ENCODE measurements around the gene P2RY6. TPM values are rescaled to one million over a fixed set of nuclear protein-coding genes. Genes with fewer than 3 reads are reported as not detected.

Gene P2RY6, protein sequence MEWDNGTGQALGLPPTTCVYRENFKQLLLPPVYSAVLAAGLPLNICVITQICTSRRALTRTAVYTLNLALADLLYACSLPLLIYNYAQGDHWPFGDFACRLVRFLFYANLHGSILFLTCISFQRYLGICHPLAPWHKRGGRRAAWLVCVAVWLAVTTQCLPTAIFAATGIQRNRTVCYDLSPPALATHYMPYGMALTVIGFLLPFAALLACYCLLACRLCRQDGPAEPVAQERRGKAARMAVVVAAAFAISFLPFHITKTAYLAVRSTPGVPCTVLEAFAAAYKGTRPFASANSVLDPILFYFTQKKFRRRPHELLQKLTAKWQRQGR
- total RNA-seq (2021; ENCODE audit: unreplicated experiment) = 0.15 TPM
- 0.20 and 0.51 TPM in 2 replicates for polyA plus RNA-seq (2012)
- percentile 16 among the genes with signal in this experiment for Bru-seq, nascent RNA
- BruChase-seq, experiment 1, labeled RNA remaining after a 6-hour chase = percentile 14 among the genes with signal in this experiment
- percentile 18 among the genes with signal in this experiment for BruChase-seq, experiment 2, labeled RNA remaining after a 2-hour chase
- long read RNA-seq = 0 reads

DNA sequence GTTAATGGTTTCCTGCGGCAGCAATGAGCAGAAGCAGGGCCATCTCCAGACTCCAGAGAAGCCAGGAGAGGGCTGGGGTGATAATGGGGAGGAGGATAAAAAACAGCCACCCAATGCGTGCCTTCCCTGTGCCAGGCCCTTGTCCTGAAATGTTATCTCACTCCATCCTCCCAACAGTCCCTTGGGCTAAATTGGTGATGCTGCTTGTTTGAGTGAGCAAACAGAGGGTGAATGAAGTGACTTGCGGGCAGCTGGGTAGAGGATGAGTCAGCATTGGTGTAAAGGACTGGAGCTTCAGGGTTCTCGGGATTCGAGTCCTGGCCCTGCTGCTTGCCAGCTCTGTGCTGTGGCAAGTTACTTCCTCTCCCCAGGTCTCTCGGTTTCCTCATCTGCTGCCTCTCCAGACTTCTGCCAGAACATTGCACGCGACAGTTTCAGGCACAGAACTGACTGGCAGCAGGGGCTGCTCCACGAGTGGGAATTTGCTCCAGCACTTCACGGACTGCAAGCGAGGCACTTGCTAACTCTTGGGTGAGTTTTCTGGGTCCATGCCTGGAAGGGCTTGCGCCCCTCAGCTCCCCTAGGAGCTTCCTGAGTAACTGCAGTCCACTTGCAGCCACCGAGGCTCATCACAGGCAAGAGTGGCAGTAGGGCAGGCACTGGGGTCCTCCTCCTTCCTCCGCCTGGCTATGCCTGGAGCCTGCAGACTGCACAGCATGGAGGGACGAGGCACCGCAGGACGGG lies at the start of gene P2RY6:
TSS of gene P2RY6 (plus strand) at position 403 of the 744 bp plus-strand sequence. CDS start 24,181 bp downstream, outside the sequence.
- Histone ChIP-seq H3K9ac (ENCODE audit: low read length) (no peak within 1 kb of the TSS; the same call in 1 of the 2 replicates), H4K20me1 (ENCODE audit: insufficient read depth) (no peaks in the 10 kb centered on the region), H3K9me3 (ENCODE audit: control insufficient read depth in 1 of 2, insufficient read depth in 1 of 2, low read depth in 1 of 2, low read length in 2 of 2) (no peaks in the 10 kb centered on the region), H3K4me1 (ENCODE audit: control insufficient read depth in 1 of 2, insufficient read depth in 2 of 2, low read length in 2 of 2) (peaks cover 2 to 9% of the 10 kb centered on the region in 2 experiments; a peak in 3 of 4 replicates), H2AFZ (ENCODE audit: low read depth, low read length, poor library complexity, severe bottlenecking) (no peak within 1 kb of the TSS), H3K36me3 (ENCODE audit: control insufficient read depth in 1 of 2, insufficient read depth in 2 of 2, low read length in 2 of 2) (no peaks in the 10 kb centered on the region), H3K9me2 (ENCODE audit: insufficient read depth) (no peaks in the 10 kb centered on the region), H3K79me2 (ENCODE audit: insufficient read depth, low read length) (no peaks in the 10 kb centered on the region), H3K27me3 (ENCODE audit: insufficient read depth, low read length) (no peaks in the 10 kb centered on the region), H3K4me3 (replicated peaks in 1 of 2; ENCODE audit: low read depth in 1 of 2, low read length in 2 of 2) (no peak within 1 kb of the TSS), H3K27ac (ENCODE audit: low read depth, low read length) (no peak within 1 kb of the TSS), H3K4me2 (ENCODE audit: low read length) (peak within 1 kb of the TSS; percentile 7; the same call in 1 of the 2 replicates)
- no TSS peak for BruUV-seq (replicated peaks)
- ChIA-PET POLR2A (no interaction called here), CTCF (no interaction called here), RAD21 (ENCODE audit: low non-redundant PET in 1 of 2, low total read pairs in 2 of 2, uncharacterized antibody in 2 of 2, unreplicated experiment in 2 of 2) (no interaction called here)
- TF ChIP-seq, protein P1, sequence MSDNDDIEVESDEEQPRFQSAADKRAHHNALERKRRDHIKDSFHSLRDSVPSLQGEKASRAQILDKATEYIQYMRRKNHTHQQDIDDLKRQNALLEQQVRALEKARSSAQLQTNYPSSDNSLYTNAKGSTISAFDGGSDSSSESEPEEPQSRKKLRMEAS (IDR thresholded peaks at IDR 0.05) = no peak
- no peak for TF ChIP-seq POLR2AphosphoS5 (IDR thresholded peaks at IDR 0.05; ENCODE audit: low read depth, low read length)
- TF ChIP-seq YY1 (IDR thresholded peaks at IDR 0.05; ENCODE audit: extremely low read depth, insufficient replicate concordance, low read depth, low read length) = no peak
- TF ChIP-seq SP1 (IDR thresholded peaks at IDR 0.05; ENCODE audit: low read depth) = no peak
- no peak for TF ChIP-seq SRF (IDR thresholded peaks at IDR 0.05; ENCODE audit: low read depth)
- TF ChIP-seq, protein P2, sequence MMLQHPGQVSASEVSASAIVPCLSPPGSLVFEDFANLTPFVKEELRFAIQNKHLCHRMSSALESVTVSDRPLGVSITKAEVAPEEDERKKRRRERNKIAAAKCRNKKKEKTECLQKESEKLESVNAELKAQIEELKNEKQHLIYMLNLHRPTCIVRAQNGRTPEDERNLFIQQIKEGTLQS (IDR thresholded peaks at IDR 0.05) = no peak
- no peak for TF ChIP-seq CBX3 (IDR thresholded peaks at IDR 0.05; ENCODE audit: low read depth)
- no peak for TF ChIP-seq ELF1 (IDR thresholded peaks at IDR 0.05; ENCODE audit: borderline replicate concordance, low read depth)
- no peak for DNase-seq (ENCODE audit: low read depth, low spot score)
- peak; percentile 50; the same call in 1 of the 2 replicates for ATAC-seq
- intact Hi-C loops (cut with micrococcal nuclease) = no loop called here

Data from HCT116 (cell line).